Stomach (tissue), 9 donors: ENCODE data around the gene MLST8. TPM values are rescaled to one million over a fixed set of nuclear protein-coding genes. Genes with fewer than 3 reads are reported as not detected.
A peak's percentile ranks its signal among the peaks of the same experiment; 100 is the strongest.

Source experiments
- DNase-seq, 2 donors: peaks; one replicate each; pipeline versions ENCODE4 v3.0.0 to v3.0.0-alpha.2; 2013 to 2019
- H3K27ac ChIP-seq, 5 donors: fragments of 200-600 bp in 4 of 5; sonication (generic) in 4 of 5; one replicate each; pipeline ENCODE4 v1.5.1; 2013 to 2019; ENCODE audit warnings: mild to moderate bottlenecking in 1 of 5, moderate library complexity in 1 of 5
- H3K27me3 ChIP-seq, 3 donors: fragments of 200-600 bp; sonication (generic); one replicate each; pipeline ENCODE4 v1.5.1; 2017 to 2019; ENCODE audit warnings: mixed run types in 1 of 3
- H3K36me3 ChIP-seq, 4 donors: fragments of 200-600 bp; sonication (generic); 1 replicate in 3 of 4; 2 replicates in 1 of 4; pipeline ENCODE4 v1.5.1; 2016 to 2019
- H3K4me1 ChIP-seq, 4 donors: fragments of 200-600 bp; sonication (generic); one replicate each; pipeline ENCODE4 v1.5.1; 2016 to 2019
- H3K4me3 ChIP-seq, 4 donors: fragments of 200-600 bp; sonication (generic) in 3 of 4; one replicate each; pipeline ENCODE4 v1.5.1; 2016 to 2019; ENCODE audit warnings: mild to moderate bottlenecking in 1 of 4
- H3K9me3 ChIP-seq, 4 donors: fragments of 200-600 bp; sonication (generic); one replicate each; pipeline ENCODE4 v1.5.1; 2016 to 2019
- CTCF ChIP-seq, 7 experiments: fragments of 450-650 bp in 4 of 7; fragments of 200-600 bp in 3 of 7; sonication (generic) in 3 of 7; IDR thresholded peaks; one replicate each; pipeline ENCODE4 v1.5.1; 2016 to 2019; ENCODE audit warnings: antibody characterized with exemption in 7 of 7, control low read depth in 2 of 7, mild to moderate bottlenecking in 1 of 7
- EP300 ChIP-seq: sonication (generic); formaldehyde crosslinking; IDR thresholded peaks from one replicate; pipeline ENCODE4 v1.6.1; 2017; ENCODE audit warnings: antibody characterized with exemption
- POLR2A ChIP-seq, 4 donors: fragments of 450-650 bp; IDR thresholded peaks; one replicate each; pipeline ENCODE4 v1.6.1; 2016; ENCODE audit warnings: antibody characterized with exemption in 4 of 4, control low read depth in 2 of 4, mild to moderate bottlenecking in 1 of 4, moderate library complexity in 1 of 4
- POLR2AphosphoS5 ChIP-seq, 3 donors: sonication (generic); formaldehyde crosslinking; IDR thresholded peaks; one replicate each; pipeline ENCODE4 v1.6.1; 2016; ENCODE audit warnings: antibody characterized with exemption in 3 of 3
- WGBS, 5 donors: extraction: QIAGEN DNeasy Blood & Tissue Kit in 3 of 5; methylation state at CpG; one replicate each; pipeline versions ENCODE4 v1.1.5 to v1.1.7; 2013 to 2018; 5-methylcytosine and 5-hydroxymethylcytosine counted together
- intact Hi-C: fragments of 100-400 bp; cut with DNase I; formaldehyde crosslinking; loops from one replicate; pipeline ENCODE4 v1.15.1; 2023; ENCODE audit warnings: low total_unique reads
- polyA plus RNA-seq, 3 donors: library from polyadenylated mRNA; stranded (reverse); fragments of 200-250 nt; gene quantifications; one replicate each; pipeline ENCODE4 v1.2.3, GENCODE V29; 2013
- total RNA-seq, 5 donors: library from RNA; depleted of rRNA; stranded (reverse); fragments of >200 nt; gene quantifications; one replicate each; pipeline versions ENCODE4 v1.1.0 to v1.2.3, GENCODE V29; 2014 to 2016
- donor health status: healthy with polysubstance abuse.
- donor health status: Bipolar disorder and iron deficiency.
- donor health status: healthy.

Gene MLST8
- total and polyA plus RNA-seq, 8 donors = 7.5 to 235 (median 55.8) TPM

- peaks cover 16 to 33% (median 32%) of the 10 kb centered on the region in 4 donors for H3K4me1 ChIP-seq
Measured at GRCh38 chr16:2165861-2166260, 39.4 kb upstream of the MLST8 start.

GRCh38 chr16:2166263-2167067 lies 38.8 kb upstream of the MLST8 start:
- no peaks in the 10 kb centered on the region for H3K27me3 ChIP-seq
- H3K9me3 ChIP-seq = no peaks in the 10 kb centered on the region
- H3K4me1 ChIP-seq = peaks cover 15 to 27% (median 26%) of the 10 kb centered on the region in 4 donors
- intact Hi-C loops = no loop called here
- H3K4me3 ChIP-seq = no peak overlapping the region
- H3K36me3 ChIP-seq = peaks cover 37 to 68% (median 60%) of the 10 kb centered on the region in 4 donors
- DNase-seq = no peak
- H3K27ac ChIP-seq = no peak overlapping the region
- TF ChIP-seq POLR2AphosphoS5 (IDR thresholded peaks at IDR 0.05) (no peak), CTCF (IDR thresholded peaks at IDR 0.05) (no peak), EP300 (no peak), POLR2A (IDR thresholded peaks at IDR 0.05) (no peak)
- WGBS, 5 donors = 90 to 94% (median 92%) methylated on average over 17 of the region's 17 CpGs

More at GRCh38 chr16:2165861-2166260, 39.4 kb upstream of the MLST8 start:
- H3K36me3 ChIP-seq = peaks cover 31 to 62% (median 56%) of the 10 kb centered on the region in 4 donors
- 91 to 97% (median 95%) methylated on average over 11 to 12 of the region's 12 CpGs for WGBS, 5 donors
- intact Hi-C loops = no loop called here
- no peak overlapping the region for H3K4me3 ChIP-seq
- DNase-seq = no peak
- no peaks in the 10 kb centered on the region for H3K9me3 ChIP-seq
- no peaks in the 10 kb centered on the region for H3K27me3 ChIP-seq
- no peak overlapping the region for H3K27ac ChIP-seq
- TF ChIP-seq CTCF (IDR thresholded peaks at IDR 0.05) (no peak), POLR2AphosphoS5 (IDR thresholded peaks at IDR 0.05) (no peak), EP300 (no peak), POLR2A (IDR thresholded peaks at IDR 0.05) (no peak)

GRCh38 chr16:2167068-2167638 lies 38.1 kb upstream of the MLST8 start:
- Histone ChIP-seq H3K36me3 (peaks cover 37 to 75% (median 67%) of the 10 kb centered on the region in 4 donors), H3K4me3 (no peak overlapping the region), H3K9me3 (no peaks in the 10 kb centered on the region), H3K27me3 (no peaks in the 10 kb centered on the region), H3K4me1 (peaks cover 9 to 20% (median 19%) of the 10 kb centered on the region in 4 donors), H3K27ac (no peak overlapping the region)
- TF ChIP-seq EP300 (no peak), POLR2AphosphoS5 (IDR thresholded peaks at IDR 0.05) (no peak), CTCF (IDR thresholded peaks at IDR 0.05) (no peak), POLR2A (IDR thresholded peaks at IDR 0.05) (no peak)
- intact Hi-C loops = no loop called here
- WGBS, 5 donors = 86 to 93% (median 87%) methylated on average over 7 to 18 of the region's 18 CpGs
- DNase-seq = no peak

GRCh38 chr16:2170080-2170479 lies 35.2 kb upstream of the MLST8 start:
- Histone ChIP-seq H3K9me3 (no peaks in the 10 kb centered on the region), H3K4me1 (peaks cover 0 to 7% (median 3%) of the 10 kb centered on the region in 4 donors), H3K27ac (peak overlapping the region in 4 of 5 donors; percentile 43 to 69 (median 54)), H3K4me3 (peak overlapping the region; percentile 16 to 31 (median 25)), H3K27me3 (no peaks in the 10 kb centered on the region), H3K36me3 (peaks cover 64 to 96% (median 96%) of the 10 kb centered on the region in 4 donors)
- TF ChIP-seq CTCF (IDR thresholded peaks at IDR 0.05) (no peak), POLR2A (IDR thresholded peaks at IDR 0.05) (no peak), EP300 (no peak), POLR2AphosphoS5 (IDR thresholded peaks at IDR 0.05) (no peak)
- WGBS, 5 donors = 66 to 90% (median 85%) methylated on average over 8 to 18 of the region's 18 CpGs
- no peak for DNase-seq
- intact Hi-C loops = no loop called here
